Measurements from ENCODE around the gene RALB.
A peak's percentile ranks its signal among the peaks of the same experiment; 100 is the strongest.

Gene RALB

GRCh38 chr2:120252225-120253020 lies at the start of gene RALB:
RALB (plus strand) TSS chr2:120252852; CDS start chr2:120278665, 25,813 bp downstream.
- Mint-ChIP-seq H3K9me3 (no peaks in the 10 kb centered on the region), H3K4me1 (ENCODE audit: low read depth) (peaks cover 56% of the 10 kb centered on the region), H3K27ac (peak within 1 kb of the TSS; percentile 94), H3K4me3 (peak within 1 kb of the TSS; percentile 100), H3K36me3 (ENCODE audit: low read depth) (peaks cover 31% of the 10 kb centered on the region), H3K27me3 (ENCODE audit: low read depth) (peaks cover 13% of the 10 kb centered on the region)
- peak; percentile 99 for DNase-seq (ENCODE audit: low spot score)

- H3K27me3 Mint-ChIP-seq (ENCODE audit: low read depth), result no peaks in the 10 kb centered on the region
- no peak overlapping the region for H3K4me3 Mint-ChIP-seq
- peaks cover 2% of the 10 kb centered on the region for H3K4me1 Mint-ChIP-seq (ENCODE audit: low read depth)
- H3K36me3 Mint-ChIP-seq (ENCODE audit: low read depth), result peaks cover 4% of the 10 kb centered on the region
- H3K27ac Mint-ChIP-seq, result no peak overlapping the region
- DNase-seq (ENCODE audit: low spot score), result no peak
- peaks cover 8% of the 10 kb centered on the region for H3K9me3 Mint-ChIP-seq
Measured at GRCh38 chr2:120203251-120204021, 49.2 kb upstream of the RALB start.

GRCh38 chr2:120204022-120204405 lies 48.6 kb upstream of the RALB start:
- peaks cover 5% of the 10 kb centered on the region for H3K9me3 Mint-ChIP-seq
- peaks cover 2% of the 10 kb centered on the region for H3K36me3 Mint-ChIP-seq (ENCODE audit: low read depth)
- DNase-seq (ENCODE audit: low spot score), result no peak
- peaks cover 2% of the 10 kb centered on the region for H3K4me1 Mint-ChIP-seq (ENCODE audit: low read depth)
- no peak overlapping the region for H3K4me3 Mint-ChIP-seq
- no peak overlapping the region for H3K27ac Mint-ChIP-seq
- H3K27me3 Mint-ChIP-seq (ENCODE audit: low read depth), result no peaks in the 10 kb centered on the region

- no peak overlapping the region for H3K27ac Mint-ChIP-seq
- H3K4me3 Mint-ChIP-seq, result no peak overlapping the region
- H3K27me3 Mint-ChIP-seq (ENCODE audit: low read depth), result no peaks in the 10 kb centered on the region
- no peak for DNase-seq (ENCODE audit: low spot score)
- peaks cover 5% of the 10 kb centered on the region for H3K4me1 Mint-ChIP-seq (ENCODE audit: low read depth)
- peaks cover 2% of the 10 kb centered on the region for H3K36me3 Mint-ChIP-seq (ENCODE audit: low read depth)
- H3K9me3 Mint-ChIP-seq, result peaks cover 2% of the 10 kb centered on the region
Measured at GRCh38 chr2:120204417-120204816, 48.2 kb upstream of the RALB start.

GRCh38 chr2:120204945-120205670 lies 47.5 kb upstream of the RALB start:
- DNase-seq (ENCODE audit: low spot score), result no peak
- Mint-ChIP-seq H3K27ac (no peak overlapping the region), H3K9me3 (no peaks in the 10 kb centered on the region), H3K36me3 (ENCODE audit: low read depth) (peaks cover 2% of the 10 kb centered on the region), H3K4me1 (ENCODE audit: low read depth) (peaks cover 10% of the 10 kb centered on the region), H3K27me3 (ENCODE audit: low read depth) (no peaks in the 10 kb centered on the region), H3K4me3 (no peak overlapping the region)

- H3K9me3 Mint-ChIP-seq, result no peaks in the 10 kb centered on the region
- peaks cover 14% of the 10 kb centered on the region for H3K4me1 Mint-ChIP-seq (ENCODE audit: low read depth)
- H3K36me3 Mint-ChIP-seq (ENCODE audit: low read depth), result peaks cover 2% of the 10 kb centered on the region
- H3K4me3 Mint-ChIP-seq, result no peak overlapping the region
- H3K27me3 Mint-ChIP-seq (ENCODE audit: low read depth), result no peaks in the 10 kb centered on the region
- no peak for DNase-seq (ENCODE audit: low spot score)
- H3K27ac Mint-ChIP-seq, result no peak overlapping the region
Measured at GRCh38 chr2:120206022-120206581, 46.5 kb upstream of the RALB start.

- H3K4me3 Mint-ChIP-seq, result no peak overlapping the region
- DNase-seq (ENCODE audit: low spot score), result no peak
- peaks cover 14% of the 10 kb centered on the region for H3K4me1 Mint-ChIP-seq (ENCODE audit: low read depth)
- no peaks in the 10 kb centered on the region for H3K9me3 Mint-ChIP-seq
- peak overlapping the region; percentile 75 for H3K27ac Mint-ChIP-seq
- peaks cover 4% of the 10 kb centered on the region for H3K36me3 Mint-ChIP-seq (ENCODE audit: low read depth)
- H3K27me3 Mint-ChIP-seq (ENCODE audit: low read depth), result no peaks in the 10 kb centered on the region
Measured at GRCh38 chr2:120208381-120209353, 44.0 kb upstream of the RALB start.

GRCh38 chr2:120209427-120210269 lies 43.0 kb upstream of the RALB start:
- Mint-ChIP-seq H3K9me3 (no peaks in the 10 kb centered on the region), H3K27me3 (ENCODE audit: low read depth) (no peaks in the 10 kb centered on the region), H3K27ac (peak overlapping the region; percentile 75), H3K4me3 (peak overlapping the region; percentile 9), H3K36me3 (ENCODE audit: low read depth) (peaks cover 4% of the 10 kb centered on the region), H3K4me1 (ENCODE audit: low read depth) (peaks cover 14% of the 10 kb centered on the region)
- DNase-seq (ENCODE audit: low spot score), result no peak

GRCh38 chr2:120210270-120210693 lies 42.4 kb upstream of the RALB start:
- H3K36me3 Mint-ChIP-seq (ENCODE audit: low read depth), result peaks cover 4% of the 10 kb centered on the region
- no peaks in the 10 kb centered on the region for H3K9me3 Mint-ChIP-seq
- peaks cover 14% of the 10 kb centered on the region for H3K4me1 Mint-ChIP-seq (ENCODE audit: low read depth)
- DNase-seq (ENCODE audit: low spot score), result no peak
- peak overlapping the region; percentile 35 for H3K4me3 Mint-ChIP-seq
- no peaks in the 10 kb centered on the region for H3K27me3 Mint-ChIP-seq (ENCODE audit: low read depth)
- peak overlapping the region; percentile 75 for H3K27ac Mint-ChIP-seq

GRCh38 chr2:120218181-120218580 lies 34.5 kb upstream of the RALB start:
- H3K27ac Mint-ChIP-seq, result no peak overlapping the region
- H3K9me3 Mint-ChIP-seq, result peaks cover 6% of the 10 kb centered on the region
- no peaks in the 10 kb centered on the region for H3K27me3 Mint-ChIP-seq (ENCODE audit: low read depth)
- H3K36me3 Mint-ChIP-seq (ENCODE audit: low read depth), result peaks cover 39% of the 10 kb centered on the region
- DNase-seq (ENCODE audit: low spot score), result no peak
- H3K4me3 Mint-ChIP-seq, result no peak overlapping the region
- H3K4me1 Mint-ChIP-seq (ENCODE audit: low read depth), result peaks cover 29% of the 10 kb centered on the region

GRCh38 chr2:120219291-120219690 lies 33.4 kb upstream of the RALB start:
- no peak overlapping the region for H3K4me3 Mint-ChIP-seq
- peaks cover 36% of the 10 kb centered on the region for H3K4me1 Mint-ChIP-seq (ENCODE audit: low read depth)
- no peak for DNase-seq (ENCODE audit: low spot score)
- no peaks in the 10 kb centered on the region for H3K27me3 Mint-ChIP-seq (ENCODE audit: low read depth)
- peaks cover 39% of the 10 kb centered on the region for H3K36me3 Mint-ChIP-seq (ENCODE audit: low read depth)
- peaks cover 6% of the 10 kb centered on the region for H3K9me3 Mint-ChIP-seq
- H3K27ac Mint-ChIP-seq, result no peak overlapping the region

- no peak overlapping the region for H3K4me3 Mint-ChIP-seq
- H3K9me3 Mint-ChIP-seq, result peaks cover 6% of the 10 kb centered on the region
- peaks cover 42% of the 10 kb centered on the region for H3K36me3 Mint-ChIP-seq (ENCODE audit: low read depth)
- DNase-seq (ENCODE audit: low spot score), result no peak
- H3K4me1 Mint-ChIP-seq (ENCODE audit: low read depth), result peaks cover 40% of the 10 kb centered on the region
- no peak overlapping the region for H3K27ac Mint-ChIP-seq
- no peaks in the 10 kb centered on the region for H3K27me3 Mint-ChIP-seq (ENCODE audit: low read depth)
Measured at GRCh38 chr2:120219766-120220165, 32.9 kb upstream of the RALB start.

Data from T-helper 2 cell treated with Interferon-gamma antibody and Interleukin-4, amounts not matched to agents 5 μg/mL and 100 μg/mL, for 36 hours (primary cell).